ENCODE results near the gene SNRNP40.
"Not testable (repeated sequence)": the region's sequence is repeated elsewhere in the genome, so short reads cannot be mapped to it uniquely, and the experiment has no call there.

The SNRNP40 gene

GRCh38 chr1:31264790-31265386 lies 31.7 kb downstream of the SNRNP40 start:
- ATAC-seq (replicated peaks; ENCODE audit: extremely low read depth, poor library complexity, severe bottlenecking), result no peak
- Mint-ChIP-seq H3K27ac (ENCODE audit: low read depth) (no peak overlapping the region), H3K4me3 (no peak overlapping the region), H3K27me3 (no peaks in the 10 kb centered on the region), H3K9me3 (no peaks in the 10 kb centered on the region), H3K4me1 (no peaks in the 10 kb centered on the region), H3K36me3 (ENCODE audit: insufficient read depth) (peaks cover 61% of the 10 kb centered on the region)
- DNase-seq (ENCODE audit: low spot score in 2 of 2), result no peak

GRCh38 chr1:31263408-31263807 lies 33.2 kb downstream of the SNRNP40 start:
- no peak overlapping the region for H3K27ac Mint-ChIP-seq (ENCODE audit: low read depth)
- DNase-seq (ENCODE audit: low spot score in 2 of 2) (no peak), ATAC-seq (replicated peaks; ENCODE audit: extremely low read depth, poor library complexity, severe bottlenecking) (no peak)
- peaks cover 65% of the 10 kb centered on the region for H3K36me3 Mint-ChIP-seq (ENCODE audit: insufficient read depth)
- no peaks in the 10 kb centered on the region for H3K4me1 Mint-ChIP-seq
- no peaks in the 10 kb centered on the region for H3K27me3 Mint-ChIP-seq
- H3K9me3 Mint-ChIP-seq, result no peaks in the 10 kb centered on the region
- H3K4me3 Mint-ChIP-seq, result no peak overlapping the region

GRCh38 chr1:31262393-31262792 lies 34.2 kb downstream of the SNRNP40 start:
- H3K4me1 Mint-ChIP-seq; H3K4me3 Mint-ChIP-seq; H3K9me3 Mint-ChIP-seq; H3K27ac Mint-ChIP-seq (ENCODE audit: low read depth); ATAC-seq (replicated peaks; ENCODE audit: extremely low read depth, poor library complexity, severe bottlenecking); DNase-seq (ENCODE audit: low spot score in 2 of 2); H3K27me3 Mint-ChIP-seq: not testable (repeated sequence)
- H3K36me3 Mint-ChIP-seq (ENCODE audit: insufficient read depth), result peaks cover 69% of the 10 kb centered on the region

- ATAC-seq (replicated peaks; ENCODE audit: extremely low read depth, poor library complexity, severe bottlenecking) (no peak), DNase-seq (ENCODE audit: low spot score in 2 of 2) (no peak)
- H3K27ac Mint-ChIP-seq (ENCODE audit: low read depth), result no peak overlapping the region
- peaks cover 66% of the 10 kb centered on the region for H3K36me3 Mint-ChIP-seq (ENCODE audit: insufficient read depth)
- no peak overlapping the region for H3K4me3 Mint-ChIP-seq
- H3K9me3 Mint-ChIP-seq, result no peaks in the 10 kb centered on the region
- no peaks in the 10 kb centered on the region for H3K4me1 Mint-ChIP-seq
- no peaks in the 10 kb centered on the region for H3K27me3 Mint-ChIP-seq
These were observed 34.7 kb downstream of the SNRNP40 start for GRCh38 chr1:31261916-31262315.

GRCh38 chr1:31259746-31260145 lies 36.8 kb downstream of the SNRNP40 start:
- Mint-ChIP-seq H3K27ac (ENCODE audit: low read depth) (no peak overlapping the region), H3K36me3 (ENCODE audit: insufficient read depth) (peaks cover 57% of the 10 kb centered on the region), H3K27me3 (no peaks in the 10 kb centered on the region)

GRCh38 chr1:31258581-31258980 lies 38.0 kb downstream of the SNRNP40 start:
- no peaks in the 10 kb centered on the region for H3K27me3 Mint-ChIP-seq
- ATAC-seq (replicated peaks; ENCODE audit: extremely low read depth, poor library complexity, severe bottlenecking), result no peak

More at GRCh38 chr1:31259746-31260145, 36.8 kb downstream of the SNRNP40 start:
- Mint-ChIP-seq H3K4me1 (no peaks in the 10 kb centered on the region), H3K9me3 (no peaks in the 10 kb centered on the region), H3K4me3 (no peak overlapping the region)
- DNase-seq (ENCODE audit: low spot score in 2 of 2), result no peak
- no peak for ATAC-seq (replicated peaks; ENCODE audit: extremely low read depth, poor library complexity, severe bottlenecking)

GRCh38 chr1:31257213-31257612 lies 39.4 kb downstream of the SNRNP40 start:
- H3K27ac Mint-ChIP-seq (ENCODE audit: low read depth), result no peak overlapping the region
- peaks cover 43% of the 10 kb centered on the region for H3K36me3 Mint-ChIP-seq (ENCODE audit: insufficient read depth)
- no peaks in the 10 kb centered on the region for H3K9me3 Mint-ChIP-seq
- H3K4me1 Mint-ChIP-seq, result no peaks in the 10 kb centered on the region
- no peak overlapping the region for H3K4me3 Mint-ChIP-seq
- ATAC-seq (replicated peaks; ENCODE audit: extremely low read depth, poor library complexity, severe bottlenecking) (no peak), DNase-seq (ENCODE audit: low spot score in 2 of 2) (no peak)
- no peaks in the 10 kb centered on the region for H3K27me3 Mint-ChIP-seq

More at GRCh38 chr1:31258581-31258980, 38.0 kb downstream of the SNRNP40 start:
- Mint-ChIP-seq H3K36me3 (ENCODE audit: insufficient read depth) (peaks cover 47% of the 10 kb centered on the region), H3K9me3 (no peaks in the 10 kb centered on the region), H3K4me1 (no peaks in the 10 kb centered on the region), H3K4me3 (no peak overlapping the region), H3K27ac (ENCODE audit: low read depth) (no peak overlapping the region)
- no peak for DNase-seq (ENCODE audit: low spot score in 2 of 2)

GRCh38 chr1:31249854-31250253 lies 46.7 kb downstream of the SNRNP40 start:
- Mint-ChIP-seq H3K27ac (ENCODE audit: low read depth) (no peak overlapping the region), H3K4me1 (no peaks in the 10 kb centered on the region), H3K4me3 (no peak overlapping the region), H3K36me3 (ENCODE audit: insufficient read depth) (no peaks in the 10 kb centered on the region), H3K9me3 (no peaks in the 10 kb centered on the region), H3K27me3 (no peaks in the 10 kb centered on the region)
- ATAC-seq (replicated peaks; ENCODE audit: extremely low read depth, poor library complexity, severe bottlenecking) (no peak), DNase-seq (ENCODE audit: low spot score in 2 of 2) (no peak)

- H3K27me3 Mint-ChIP-seq, result no peaks in the 10 kb centered on the region
- H3K36me3 Mint-ChIP-seq (ENCODE audit: insufficient read depth), result no peaks in the 10 kb centered on the region
- H3K27ac Mint-ChIP-seq (ENCODE audit: low read depth), result no peak overlapping the region
- no peaks in the 10 kb centered on the region for H3K4me1 Mint-ChIP-seq
- ATAC-seq (replicated peaks; ENCODE audit: extremely low read depth, poor library complexity, severe bottlenecking) (no peak), DNase-seq (ENCODE audit: low spot score in 2 of 2) (no peak)
- no peak overlapping the region for H3K4me3 Mint-ChIP-seq
- no peaks in the 10 kb centered on the region for H3K9me3 Mint-ChIP-seq
These were observed 48.3 kb downstream of the SNRNP40 start for GRCh38 chr1:31248276-31248675.

- Mint-ChIP-seq H3K27me3 (peaks cover 16% of the 10 kb centered on the region), H3K4me3 (no peak overlapping the region), H3K27ac (ENCODE audit: low read depth) (no peak overlapping the region), H3K4me1 (no peaks in the 10 kb centered on the region), H3K36me3 (ENCODE audit: insufficient read depth) (peaks cover 3% of the 10 kb centered on the region), H3K9me3 (no peaks in the 10 kb centered on the region)
- ATAC-seq (replicated peaks; ENCODE audit: extremely low read depth, poor library complexity, severe bottlenecking) (no peak), DNase-seq (ENCODE audit: low spot score in 2 of 2) (no peak)
These were observed 52.3 kb downstream of the SNRNP40 start for GRCh38 chr1:31244326-31244725.

- no peak overlapping the region for H3K4me3 Mint-ChIP-seq
- peaks cover 3% of the 10 kb centered on the region for H3K36me3 Mint-ChIP-seq (ENCODE audit: insufficient read depth)
- H3K9me3 Mint-ChIP-seq, result no peaks in the 10 kb centered on the region
- H3K4me1 Mint-ChIP-seq, result peaks cover 5% of the 10 kb centered on the region
- peaks cover 22% of the 10 kb centered on the region for H3K27me3 Mint-ChIP-seq
- H3K27ac Mint-ChIP-seq (ENCODE audit: low read depth), result no peak overlapping the region
- no peak for ATAC-seq (replicated peaks; ENCODE audit: extremely low read depth, poor library complexity, severe bottlenecking)
- no peak for DNase-seq (ENCODE audit: low spot score in 2 of 2)
These were observed 52.9 kb downstream of the SNRNP40 start for GRCh38 chr1:31243501-31244286.

GRCh38 chr1:31241321-31241720 lies 55.3 kb downstream of the SNRNP40 start:
- Mint-ChIP-seq H3K27me3 (peaks cover 46% of the 10 kb centered on the region), H3K27ac (ENCODE audit: low read depth) (no peak overlapping the region), H3K4me3 (no peak overlapping the region), H3K4me1 (peaks cover 8% of the 10 kb centered on the region), H3K9me3 (no peaks in the 10 kb centered on the region), H3K36me3 (ENCODE audit: insufficient read depth) (peaks cover 3% of the 10 kb centered on the region)
- ATAC-seq (replicated peaks; ENCODE audit: extremely low read depth, poor library complexity, severe bottlenecking) (no peak), DNase-seq (ENCODE audit: low spot score in 2 of 2) (no peak)

GRCh38 chr1:31239653-31240241 lies 56.8 kb downstream of the SNRNP40 start, which contains the start of gene NKAIN1:
Gene NKAIN1, minus strand, starts transcription at chr1:31239887. Its CDS starts 340 bp downstream, at chr1:31239547.
- H3K9me3 Mint-ChIP-seq, result no peaks in the 10 kb centered on the region
- peaks cover 3% of the 10 kb centered on the region for H3K36me3 Mint-ChIP-seq (ENCODE audit: insufficient read depth)
- no peak for DNase-seq (ENCODE audit: low spot score in 2 of 2)
- H3K4me1 Mint-ChIP-seq, result peaks cover 8% of the 10 kb centered on the region
- peaks cover 62% of the 10 kb centered on the region for H3K27me3 Mint-ChIP-seq
- peak within 1 kb of the TSS; percentile 60 for H3K4me3 Mint-ChIP-seq
- H3K27ac Mint-ChIP-seq (ENCODE audit: low read depth), result no peak within 1 kb of the TSS
- ATAC-seq (replicated peaks; ENCODE audit: extremely low read depth, poor library complexity, severe bottlenecking), result no peak

All from central memory CD8-positive, alpha-beta T cell (primary cell).